ENCODE measurements around the gene PTHLH. TPM values are rescaled to one million over a fixed set of nuclear protein-coding genes. Genes with fewer than 3 reads are reported as not detected.
A peak's percentile ranks its signal among the peaks of the same experiment; 100 is the strongest.

The PTHLH gene
- total and polyA plus RNA-seq, 2 experiments from 2014 or later, result not detected

- TF ChIP-seq, protein P1, sequence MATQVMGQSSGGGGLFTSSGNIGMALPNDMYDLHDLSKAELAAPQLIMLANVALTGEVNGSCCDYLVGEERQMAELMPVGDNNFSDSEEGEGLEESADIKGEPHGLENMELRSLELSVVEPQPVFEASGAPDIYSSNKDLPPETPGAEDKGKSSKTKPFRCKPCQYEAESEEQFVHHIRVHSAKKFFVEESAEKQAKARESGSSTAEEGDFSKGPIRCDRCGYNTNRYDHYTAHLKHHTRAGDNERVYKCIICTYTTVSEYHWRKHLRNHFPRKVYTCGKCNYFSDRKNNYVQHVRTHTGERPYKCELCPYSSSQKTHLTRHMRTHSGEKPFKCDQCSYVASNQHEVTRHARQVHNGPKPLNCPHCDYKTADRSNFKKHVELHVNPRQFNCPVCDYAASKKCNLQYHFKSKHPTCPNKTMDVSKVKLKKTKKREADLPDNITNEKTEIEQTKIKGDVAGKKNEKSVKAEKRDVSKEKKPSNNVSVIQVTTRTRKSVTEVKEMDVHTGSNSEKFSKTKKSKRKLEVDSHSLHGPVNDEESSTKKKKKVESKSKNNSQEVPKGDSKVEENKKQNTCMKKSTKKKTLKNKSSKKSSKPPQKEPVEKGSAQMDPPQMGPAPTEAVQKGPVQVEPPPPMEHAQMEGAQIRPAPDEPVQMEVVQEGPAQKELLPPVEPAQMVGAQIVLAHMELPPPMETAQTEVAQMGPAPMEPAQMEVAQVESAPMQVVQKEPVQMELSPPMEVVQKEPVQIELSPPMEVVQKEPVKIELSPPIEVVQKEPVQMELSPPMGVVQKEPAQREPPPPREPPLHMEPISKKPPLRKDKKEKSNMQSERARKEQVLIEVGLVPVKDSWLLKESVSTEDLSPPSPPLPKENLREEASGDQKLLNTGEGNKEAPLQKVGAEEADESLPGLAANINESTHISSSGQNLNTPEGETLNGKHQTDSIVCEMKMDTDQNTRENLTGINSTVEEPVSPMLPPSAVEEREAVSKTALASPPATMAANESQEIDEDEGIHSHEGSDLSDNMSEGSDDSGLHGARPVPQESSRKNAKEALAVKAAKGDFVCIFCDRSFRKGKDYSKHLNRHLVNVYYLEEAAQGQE (IDR thresholded peaks at IDR 0.05; ENCODE audit: unreplicated experiment), result no peak
- no peak for TF ChIP-seq ZNF462 (CRISPR knock-in tag; IDR thresholded peaks at IDR 0.05)
Measured at GRCh38 chr12:27946421-27946820, 26.1 kb downstream of the PTHLH start (continued).

DNA sequence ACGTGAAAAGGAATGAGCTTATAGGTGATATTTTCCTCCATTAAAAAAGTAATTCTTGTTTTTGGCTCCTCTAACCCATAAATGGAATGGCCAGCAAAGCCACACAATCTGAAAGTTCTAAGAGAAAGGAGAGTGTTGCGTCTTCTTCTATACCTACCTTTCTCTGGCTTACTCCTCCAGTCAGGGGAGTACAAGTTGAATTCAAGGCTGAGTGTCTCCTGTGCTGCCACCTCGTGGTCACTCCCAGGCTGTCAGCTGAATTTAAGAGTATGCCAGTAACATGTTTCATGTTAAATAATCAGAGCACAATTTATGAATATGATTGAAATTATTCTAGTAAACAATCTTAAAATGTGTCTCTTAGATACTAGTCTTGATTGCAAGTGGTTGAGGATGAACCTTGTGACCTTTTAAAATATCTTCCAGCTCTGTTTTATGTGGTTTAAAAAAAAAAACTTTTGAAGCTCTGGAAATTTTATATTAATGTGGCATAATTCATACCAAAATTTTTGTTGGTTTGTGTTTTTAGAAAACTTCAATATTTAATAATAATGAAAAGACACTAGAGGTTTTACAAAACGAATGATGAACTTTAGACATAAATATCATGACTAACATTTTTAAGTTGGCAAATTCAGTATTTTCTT, 31.7 kb downstream of the PTHLH start:
- no peaks in the 10 kb centered on the region for H4K20me1 ChIP-seq (replicated peaks; ENCODE audit: insufficient read depth)
- H3K27ac ChIP-seq (ENCODE audit: low read depth), result no peak overlapping the region
- TF ChIP-seq STAT1 (IDR thresholded peaks at IDR 0.05; ENCODE audit: unreplicated experiment) (no peak), EZH2phosphoT487 (IDR thresholded peaks at IDR 0.05; ENCODE audit: unreplicated experiment) (no peak), CTCF (conservative IDR thresholded peaks at IDR 0.05; ENCODE audit: low read depth in 2 of 2) (peak; percentile 90 to 96), EZH2 (IDR thresholded peaks at IDR 0.05; ENCODE audit: low read depth, unreplicated experiment) (no peak)
- TF ChIP-seq, protein P1 (IDR thresholded peaks at IDR 0.05; ENCODE audit: unreplicated experiment), result no peak
- ATAC-seq, result peak; percentile 83
- H3K27me3 ChIP-seq (ENCODE audit: insufficient read depth), result no peaks in the 10 kb centered on the region
- no peak overlapping the region; the same call in 1 of the 2 replicates for H2AFZ ChIP-seq
- peak; percentile 82 for DNase-seq (ENCODE audit: low spot score)
- no peaks in the 10 kb centered on the region for H3K36me3 ChIP-seq (ENCODE audit: insufficient read depth)
- no peaks in the 10 kb centered on the region for H3K4me1 ChIP-seq (ENCODE audit: insufficient read depth)
- no peak overlapping the region for H3K4me2 ChIP-seq
- H3K4me1 Mint-ChIP-seq, result no peaks in the 10 kb centered on the region
- H3K4me3 ChIP-seq, result no peak overlapping the region
- H3K4me3 Mint-ChIP-seq, result no peak overlapping the region
- H3K9me2 ChIP-seq (ENCODE audit: insufficient read depth), result no peaks in the 10 kb centered on the region
- no peak overlapping the region for H3K27ac Mint-ChIP-seq
- H3F3A ChIP-seq (replicated peaks; ENCODE audit: low read depth), result no peaks in the 10 kb centered on the region
- peaks cover 2% of the 10 kb centered on the region for H3K27me3 Mint-ChIP-seq (ENCODE audit: insufficient read depth, low read depth, poor library complexity)
- no peaks in the 10 kb centered on the region; the same call in 2 of the 3 replicates for H3K9me3 Mint-ChIP-seq
- H3K79me2 ChIP-seq (replicated peaks; ENCODE audit: insufficient read depth), result no peaks in the 10 kb centered on the region
- no peaks in the 10 kb centered on the region for H3K36me3 Mint-ChIP-seq (ENCODE audit: low read depth)

Data from GM23338 (cell line).